RKO (cell line): ENCODE measurements around the gene ATF6B.
"Not testable (repeated sequence)": the region's sequence is repeated elsewhere in the genome, so short reads cannot be mapped to it uniquely, and the experiment has no call there.

Experiments used
- DNase-seq: peaks from one replicate; pipeline ENCODE4 v3.0.0-alpha.2; 2016; ENCODE audit warnings: low spot score

Gene ATF6B

DNA sequence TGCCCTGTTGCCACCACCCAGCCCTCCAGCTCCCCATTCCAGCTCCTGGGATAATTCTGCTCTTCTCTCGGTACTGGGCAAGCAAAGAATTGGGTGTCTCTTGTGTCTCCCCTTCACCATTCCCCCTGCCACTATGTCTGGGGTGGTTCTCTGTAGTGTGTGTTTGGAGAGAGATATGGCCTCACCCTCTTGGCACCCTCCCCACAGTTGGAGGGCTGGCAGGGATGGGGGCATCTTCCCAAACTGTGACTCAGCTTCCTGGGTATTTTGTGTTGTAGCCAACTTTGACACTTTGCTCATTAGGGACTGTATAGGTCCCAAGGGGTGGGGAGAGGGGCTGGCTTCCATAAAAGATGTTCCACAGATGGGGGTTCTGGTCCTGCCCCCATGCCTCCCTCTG, 20.6 kb downstream of the ATF6B start:
- no peak for DNase-seq

- DNase-seq = no peak
Observed at GRCh38 chr6:32105433-32105832, 22.6 kb downstream of the ATF6B start.

- no peak for DNase-seq
Observed at GRCh38 chr6:32102255-32102654, 25.8 kb downstream of the ATF6B start.

GRCh38 chr6:32100251-32100650, 27.8 kb downstream of the ATF6B start:
- not testable (repeated sequence) for DNase-seq

DNA sequence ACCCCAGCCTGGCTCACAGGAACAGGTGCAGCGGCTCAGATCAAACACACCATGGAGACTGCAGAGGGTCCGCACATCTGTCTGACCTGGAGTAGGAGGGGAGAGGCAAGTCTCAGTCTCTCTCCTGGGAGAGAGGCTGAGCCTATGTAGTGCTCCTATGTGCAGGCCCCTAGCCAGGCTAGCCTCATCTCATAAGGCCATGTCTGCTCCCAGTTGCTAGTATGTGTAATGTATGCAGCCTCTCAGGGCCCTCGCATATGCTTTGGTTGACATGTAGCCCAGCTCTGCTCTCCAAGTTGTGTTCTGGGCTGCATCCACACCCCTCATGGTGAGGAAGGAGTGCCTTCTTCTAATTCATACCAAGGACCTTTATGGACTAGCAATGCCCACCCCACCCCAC, 30.7 kb downstream of the ATF6B start:
- no peak for DNase-seq

GRCh38 chr6:32096394-32097258, 31.4 kb downstream of the ATF6B start:
- no peak for DNase-seq

- DNase-seq = no peak
Observed at GRCh38 chr6:32096087-32096393, 32.0 kb downstream of the ATF6B start.

DNA sequence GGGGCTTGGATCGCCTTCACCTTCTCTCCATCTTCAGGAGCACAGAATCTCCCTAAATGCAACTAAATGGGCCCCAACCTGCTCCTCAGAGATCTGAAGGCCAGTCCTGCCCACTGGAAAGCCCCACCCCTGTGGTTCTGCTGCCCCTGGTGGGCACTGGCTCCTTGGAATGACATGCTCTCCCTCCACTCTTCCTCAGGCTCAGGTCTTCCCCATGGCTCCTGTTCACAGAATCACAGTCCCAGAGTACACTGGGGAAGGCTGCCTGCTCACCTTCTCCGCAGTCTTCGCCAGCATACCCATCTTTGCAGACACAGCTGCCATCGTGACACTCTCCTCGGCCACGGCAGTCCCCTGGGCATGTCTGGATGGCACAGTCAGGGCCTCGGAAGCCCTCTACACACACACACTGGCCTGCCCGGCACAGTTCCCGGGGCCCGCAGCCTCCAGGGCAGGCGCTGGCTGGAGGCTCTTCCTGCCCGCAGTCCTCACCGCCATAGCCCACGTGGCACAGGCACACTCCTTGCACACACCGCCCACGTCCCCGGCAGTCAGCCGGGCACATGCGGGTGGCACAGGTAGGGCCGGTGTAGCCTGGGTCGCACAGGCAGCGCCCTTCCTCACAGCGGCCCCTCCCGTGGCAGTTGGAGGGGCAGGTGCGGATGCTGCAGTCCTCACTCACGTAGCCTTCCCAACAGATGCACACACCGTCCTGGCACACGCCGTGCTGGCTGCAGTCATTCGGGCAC, 32.5 kb downstream of the ATF6B start:
- no peak for DNase-seq

DNA sequence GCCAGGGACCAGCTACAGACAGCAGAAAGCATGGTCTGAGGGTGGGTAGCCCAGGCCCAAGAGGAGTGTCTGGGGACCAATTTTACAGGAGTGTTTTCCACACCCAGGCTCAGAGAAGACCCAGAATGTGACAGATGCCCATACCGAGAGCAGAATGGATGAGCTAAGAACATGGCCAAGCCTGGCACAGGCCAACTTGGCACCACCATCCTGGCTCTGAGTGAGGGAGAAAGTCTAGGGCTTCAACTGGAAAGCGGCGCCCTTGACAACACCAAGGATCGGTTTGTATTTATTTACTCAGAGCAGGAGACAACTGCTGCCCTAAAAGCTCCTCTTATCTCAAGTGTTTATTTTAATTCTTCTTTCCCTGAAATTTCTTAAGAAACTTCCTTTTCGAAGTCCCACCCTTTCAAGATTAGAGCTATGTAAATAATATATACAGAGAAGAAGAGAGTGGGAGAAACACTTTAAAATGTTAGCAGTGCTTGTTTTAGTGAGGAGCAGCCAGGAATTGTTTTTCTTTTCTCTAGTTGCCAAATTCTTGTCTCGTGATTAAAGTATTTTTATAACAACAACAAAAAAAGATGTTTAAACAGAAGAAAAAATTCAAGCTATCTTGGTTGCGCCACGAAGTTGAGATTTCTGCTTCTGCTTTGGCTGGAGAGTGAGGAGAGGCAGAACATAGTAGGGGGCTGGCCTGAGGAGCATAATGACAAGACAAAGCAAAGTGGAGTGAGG, 35.1 kb downstream of the ATF6B start:
- DNase-seq = no peak

- no peak for DNase-seq
Observed at GRCh38 chr6:32089082-32089828, 38.8 kb downstream of the ATF6B start.

GRCh38 chr6:32088487-32089049, 39.5 kb downstream of the ATF6B start:
- no peak for DNase-seq

DNA sequence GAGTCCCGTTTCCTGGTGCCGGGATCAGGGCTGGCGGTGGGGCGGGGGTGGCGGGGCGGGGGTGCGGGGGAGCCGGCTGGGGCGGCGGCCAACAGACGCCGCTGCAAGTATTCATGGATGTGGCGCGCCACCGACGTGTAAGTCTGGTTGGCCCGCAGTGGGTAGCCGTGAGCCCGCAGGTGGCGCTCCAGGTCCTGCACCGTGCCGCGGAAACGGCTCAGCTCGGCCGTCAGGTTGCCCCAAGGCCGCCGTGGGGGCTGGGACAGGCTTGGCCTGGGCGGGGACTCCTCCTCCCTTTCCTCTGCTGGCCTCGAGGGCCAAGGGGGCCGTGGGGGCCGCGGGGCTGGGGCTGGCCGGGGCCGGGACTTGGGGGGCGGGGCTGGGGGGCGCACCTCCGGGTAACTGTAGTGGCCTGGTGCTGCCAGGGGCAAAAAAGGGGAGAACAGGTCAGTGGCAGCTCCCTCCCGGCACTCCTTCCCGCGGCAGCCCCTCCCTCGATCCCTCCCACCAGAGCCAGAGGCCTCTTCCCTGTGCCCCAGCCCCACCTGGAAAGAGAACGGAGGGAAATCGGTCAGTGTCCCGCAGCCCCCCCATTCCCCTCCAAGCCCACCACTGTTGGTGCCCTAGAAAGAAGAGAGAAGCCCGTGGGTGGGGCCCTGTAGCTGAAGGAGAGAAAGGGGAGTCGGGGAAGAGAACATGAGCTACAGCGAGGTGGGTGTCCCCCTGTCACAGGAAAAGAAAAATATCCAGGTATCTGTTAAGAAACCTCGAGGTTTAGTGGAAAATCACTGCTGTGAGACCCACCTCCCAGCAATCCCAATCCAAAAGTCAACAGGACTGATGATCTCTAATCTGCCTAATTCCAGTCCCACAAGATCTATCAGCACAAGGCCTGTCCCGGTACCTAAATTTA, 40.2 kb downstream of the ATF6B start:
- no peak for DNase-seq

GRCh38 chr6:32086661-32087573, 41.1 kb downstream of the ATF6B start:
- peak; percentile 10 for DNase-seq

DNA sequence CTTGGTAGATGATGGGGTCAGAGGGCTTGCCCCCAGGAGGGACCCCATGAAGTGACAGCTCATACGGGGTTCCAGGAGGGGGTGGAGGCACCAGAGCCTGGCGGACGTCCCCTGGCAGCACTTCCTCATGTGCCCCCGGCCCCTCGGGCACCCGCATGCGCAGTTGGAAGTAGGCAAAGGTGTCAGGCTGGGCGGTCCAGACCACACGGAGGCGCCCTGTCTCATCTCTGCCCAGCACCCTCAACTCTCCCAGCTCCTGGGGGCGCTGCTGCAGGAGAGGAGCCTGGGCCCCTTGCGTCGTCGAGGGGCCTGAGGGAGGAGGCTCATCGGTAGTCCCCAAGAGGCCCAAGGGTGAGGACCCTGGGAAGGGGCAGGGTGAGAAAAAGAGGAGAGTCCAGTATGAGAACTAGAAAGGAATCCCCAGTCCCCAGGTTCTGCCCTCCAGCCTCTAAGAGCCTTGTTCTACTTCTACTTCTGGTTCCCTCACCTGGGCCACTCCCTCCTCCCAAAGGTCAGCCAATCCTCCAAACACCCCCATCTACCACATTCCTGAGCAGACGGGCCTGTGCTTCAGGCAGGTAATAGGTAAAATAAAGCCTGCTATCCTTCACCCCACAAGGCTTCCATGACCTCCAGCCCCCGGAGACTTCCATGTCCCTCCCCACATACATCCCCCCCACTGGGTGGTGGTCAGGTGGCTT, 42.1 kb downstream of the ATF6B start:
- DNase-seq = no peak

GRCh38 chr6:32084780-32085179, 43.3 kb downstream of the ATF6B start:
- DNase-seq = no peak

DNA sequence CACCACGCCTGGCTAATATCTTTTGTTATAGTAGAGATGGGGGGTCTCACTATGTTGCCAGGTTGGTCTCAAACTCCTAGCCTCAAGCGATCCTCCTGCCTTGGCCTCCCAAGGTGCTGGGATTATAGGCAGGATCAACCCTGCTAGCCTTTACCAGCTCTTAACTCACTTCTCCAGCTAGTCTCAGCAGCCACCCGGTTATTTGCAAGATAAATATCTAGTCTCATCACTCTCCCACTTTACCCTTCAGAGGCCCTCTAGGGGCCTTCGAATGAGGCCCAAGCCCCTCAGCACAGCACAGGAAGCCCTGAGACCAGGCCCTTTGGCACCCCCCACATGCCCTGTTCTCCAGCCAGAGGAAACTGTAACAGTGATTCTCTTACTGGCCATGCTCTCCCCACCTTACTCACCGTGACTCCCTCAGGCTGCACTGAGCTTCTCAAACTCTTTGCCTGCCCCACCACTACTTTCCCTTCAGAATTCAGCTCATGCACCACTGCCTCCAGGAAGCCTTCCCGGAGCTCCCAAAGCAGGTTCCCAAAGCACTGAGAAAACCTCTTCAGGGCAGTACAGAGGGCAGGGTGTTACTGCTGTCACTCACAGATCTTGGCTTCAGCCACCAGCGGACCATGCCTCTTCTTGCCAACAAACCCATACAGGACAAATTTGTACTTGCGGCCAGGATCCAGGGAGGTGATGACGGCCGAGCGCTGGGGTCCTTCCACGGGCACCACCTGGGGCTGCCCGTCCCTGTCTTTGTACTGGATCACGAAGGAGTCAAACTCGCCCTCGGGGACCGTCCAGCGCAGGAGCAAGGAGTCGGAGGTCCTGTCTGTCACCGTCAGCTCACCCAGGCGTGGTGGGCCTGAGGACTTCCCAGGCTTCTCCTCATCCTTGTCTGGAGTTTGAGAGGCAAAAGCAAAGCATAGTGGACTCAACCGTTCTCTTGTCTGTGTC, 44.0 kb downstream of the ATF6B start:
- DNase-seq = no peak

GRCh38 chr6:32082935-32083334, 45.1 kb downstream of the ATF6B start:
- DNase-seq = no peak

GRCh38 chr6:32082478-32082877, 45.6 kb downstream of the ATF6B start:
- DNase-seq = no peak
